ENCODE data around the gene TOB1.

- no peak for TF ChIP-seq POLR2A (IDR thresholded peaks at IDR 0.05)
- TF ChIP-seq CTCF (IDR thresholded peaks at IDR 0.05): no peak
These were observed 1.4 kb upstream of the TOB1 start for GRCh38 chr17:50867363-50868139.
